NOMO-1 treated with dmso at 0.1 percent for 144 hours (cell line): ENCODE measurements around the gene SRGAP2B.
"Not testable (repeated sequence)": the region's sequence is repeated elsewhere in the genome, so short reads cannot be mapped to it uniquely, and the experiment has no call there.

Experiments
- DNase-seq: peaks from one replicate; lab custom pipeline; 2025; ENCODE audit not compliant: unreplicated experiment; lab: John Stamatoyannopoulos, UW

Gene SRGAP2B

GRCh38 chr1:144960929-144961488 is 134.1 kb downstream of the SRGAP2B start:
- DNase-seq, result not testable (repeated sequence)

GRCh38 chr1:144948390-144948789 is 146.7 kb downstream of the SRGAP2B start:
- DNase-seq, result not testable (repeated sequence)

DNA sequence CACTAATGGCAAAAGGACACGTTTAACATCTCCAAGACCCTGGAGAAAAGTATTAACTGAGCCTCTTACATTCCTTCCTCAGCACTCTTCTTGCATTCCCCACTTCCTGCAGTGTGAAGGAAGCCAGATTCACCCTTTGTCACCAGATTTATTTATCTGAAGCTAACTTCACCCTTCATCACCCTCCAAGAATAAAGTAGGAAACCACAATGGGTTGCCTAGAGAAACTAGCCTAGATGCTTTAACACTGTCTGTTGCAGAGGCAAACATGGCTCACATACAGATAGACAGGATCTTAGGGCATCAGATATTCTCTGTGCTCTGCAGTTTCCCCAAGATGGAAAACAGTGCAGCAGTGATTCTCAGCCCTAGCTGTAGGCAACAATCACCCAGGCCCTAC is 147.6 kb downstream of the SRGAP2B start:
- not testable (repeated sequence) for DNase-seq

DNA sequence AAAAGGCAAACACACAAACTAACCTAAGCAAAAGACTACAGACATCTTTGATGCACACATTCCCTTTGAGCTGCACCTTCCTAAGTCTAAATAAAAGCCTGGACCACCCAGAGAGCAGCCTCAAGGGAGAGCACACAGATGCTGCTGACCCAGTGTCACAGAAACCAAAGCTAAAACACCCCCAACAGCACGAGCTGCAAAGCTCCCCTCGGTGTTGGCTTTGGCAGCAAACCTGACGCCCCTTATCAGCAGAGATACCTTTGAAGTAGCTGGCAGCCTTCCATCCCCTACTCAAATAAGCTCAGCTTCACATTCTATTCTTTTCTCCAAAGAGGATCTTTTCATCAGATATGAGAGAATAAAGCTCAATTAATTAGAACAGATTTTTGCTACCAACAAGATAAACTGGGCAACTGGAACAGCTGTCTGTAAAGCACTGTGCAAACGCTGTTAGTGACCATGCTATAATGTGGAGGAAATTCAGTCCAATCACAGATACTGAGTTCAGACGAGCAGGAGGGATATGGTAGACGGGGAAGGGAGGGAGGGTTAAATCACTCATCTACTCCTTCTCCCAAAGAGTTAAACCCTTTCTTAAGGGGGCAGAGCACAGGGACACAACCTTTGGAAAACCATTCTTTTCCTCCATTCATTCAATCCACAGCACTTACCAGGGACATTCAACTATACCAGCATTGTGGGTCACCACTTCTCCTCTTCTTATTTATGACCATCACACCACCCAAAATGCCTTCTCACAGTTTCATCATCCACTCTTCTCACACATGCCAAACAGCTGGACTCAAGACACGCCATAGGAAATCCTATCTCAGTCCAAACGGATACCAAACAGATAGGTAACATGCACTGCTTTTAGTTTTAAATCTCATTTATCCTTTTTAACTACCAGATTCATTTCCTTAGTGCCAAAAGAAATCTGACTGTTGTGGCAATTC is 148.3 kb downstream of the SRGAP2B start:
- not testable (repeated sequence) for DNase-seq

DNA sequence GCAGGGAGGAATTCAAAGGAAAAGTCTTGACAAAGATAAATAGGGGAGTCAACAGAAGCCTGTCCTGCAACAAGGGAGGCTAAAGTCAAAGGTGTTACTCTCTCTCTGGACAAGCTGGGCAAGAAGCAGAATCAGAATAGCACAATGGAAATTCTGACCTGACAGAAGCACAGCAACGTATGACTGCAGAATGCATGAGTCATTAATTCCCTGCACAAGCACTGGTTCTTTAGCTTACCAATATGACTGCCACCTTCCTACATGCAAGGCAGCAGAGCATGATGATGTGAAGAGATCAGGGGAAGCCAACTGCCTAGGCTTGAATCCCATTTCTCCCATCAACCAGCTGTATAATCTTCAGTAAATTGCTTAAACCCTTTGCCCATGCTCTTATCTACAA is 153.4 kb downstream of the SRGAP2B start:
- DNase-seq, result not testable (repeated sequence)

GRCh38 chr1:144940054-144940453 is 155.1 kb downstream of the SRGAP2B start:
- not testable (repeated sequence) for DNase-seq

DNA sequence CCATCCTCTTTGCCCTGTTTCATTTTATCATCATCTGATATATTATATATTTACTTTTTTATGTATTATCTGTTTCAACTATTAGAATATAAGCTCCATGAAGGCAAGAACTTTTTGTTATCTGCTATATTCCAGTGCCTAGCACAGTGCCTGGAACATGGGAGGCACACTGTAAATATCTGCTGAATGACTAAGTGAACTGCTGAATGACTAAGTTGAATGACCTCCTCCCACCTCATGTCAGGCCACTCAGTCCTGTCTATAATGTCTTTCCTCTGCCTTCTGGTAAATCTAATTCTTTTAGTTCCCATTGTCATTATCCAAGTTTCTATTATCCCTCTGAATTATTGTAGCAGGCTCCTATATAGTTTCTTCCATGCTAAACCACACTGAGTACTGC is 156.5 kb downstream of the SRGAP2B start:
- DNase-seq, result not testable (repeated sequence)

- not testable (repeated sequence) for DNase-seq
Observed at GRCh38 chr1:144936186-144936732, 158.9 kb downstream of the SRGAP2B start.

- DNase-seq, result not testable (repeated sequence)
Observed at GRCh38 chr1:144935310-144935709, 159.8 kb downstream of the SRGAP2B start.

- not testable (repeated sequence) for DNase-seq
Observed at GRCh38 chr1:144933014-144933413, 162.1 kb downstream of the SRGAP2B start.

GRCh38 chr1:144932153-144932552 is 163.0 kb downstream of the SRGAP2B start:
- not testable (repeated sequence) for DNase-seq

GRCh38 chr1:144931553-144931952 is 163.6 kb downstream of the SRGAP2B start:
- DNase-seq, result not testable (repeated sequence)

GRCh38 chr1:144930085-144930777 is 164.9 kb downstream of the SRGAP2B start:
- not testable (repeated sequence) for DNase-seq

GRCh38 chr1:144927292-144927691 is 167.8 kb downstream of the SRGAP2B start:
- DNase-seq, result not testable (repeated sequence)

GRCh38 chr1:144923640-144924039 is 171.5 kb downstream of the SRGAP2B start:
- not testable (repeated sequence) for DNase-seq

GRCh38 chr1:144922785-144923184 is 172.3 kb downstream of the SRGAP2B start:
- DNase-seq, result not testable (repeated sequence)

- DNase-seq, result not testable (repeated sequence)
Observed at GRCh38 chr1:144919106-144919505, 176.0 kb downstream of the SRGAP2B start.

DNA sequence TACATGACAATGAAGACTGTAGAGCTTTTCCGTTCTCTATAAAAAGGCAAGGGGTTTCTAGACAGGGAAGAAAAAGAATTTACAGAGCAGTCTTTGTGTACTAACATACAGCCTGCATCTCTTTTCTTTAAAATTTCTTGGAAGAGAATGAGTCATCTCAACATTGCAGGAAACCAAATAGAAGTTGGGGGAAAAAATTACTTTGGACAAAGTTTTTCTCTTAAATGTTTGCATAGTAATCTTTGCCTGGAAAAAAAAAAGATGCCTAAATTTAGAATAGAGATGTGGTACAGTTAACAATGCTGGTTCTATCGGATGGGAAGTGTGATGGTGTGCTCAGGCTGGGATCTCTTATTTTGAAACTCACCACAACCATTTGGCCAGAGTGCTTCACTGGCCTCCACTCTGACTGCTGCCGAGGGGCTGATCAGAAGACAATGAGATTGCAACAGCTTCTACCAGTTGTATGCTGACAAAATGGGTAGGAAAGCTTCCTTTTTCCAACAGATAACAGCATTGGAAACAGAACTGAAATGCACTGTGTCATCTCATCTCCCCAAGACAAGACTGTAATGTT is 177.0 kb downstream of the SRGAP2B start:
- DNase-seq, result not testable (repeated sequence)

DNA sequence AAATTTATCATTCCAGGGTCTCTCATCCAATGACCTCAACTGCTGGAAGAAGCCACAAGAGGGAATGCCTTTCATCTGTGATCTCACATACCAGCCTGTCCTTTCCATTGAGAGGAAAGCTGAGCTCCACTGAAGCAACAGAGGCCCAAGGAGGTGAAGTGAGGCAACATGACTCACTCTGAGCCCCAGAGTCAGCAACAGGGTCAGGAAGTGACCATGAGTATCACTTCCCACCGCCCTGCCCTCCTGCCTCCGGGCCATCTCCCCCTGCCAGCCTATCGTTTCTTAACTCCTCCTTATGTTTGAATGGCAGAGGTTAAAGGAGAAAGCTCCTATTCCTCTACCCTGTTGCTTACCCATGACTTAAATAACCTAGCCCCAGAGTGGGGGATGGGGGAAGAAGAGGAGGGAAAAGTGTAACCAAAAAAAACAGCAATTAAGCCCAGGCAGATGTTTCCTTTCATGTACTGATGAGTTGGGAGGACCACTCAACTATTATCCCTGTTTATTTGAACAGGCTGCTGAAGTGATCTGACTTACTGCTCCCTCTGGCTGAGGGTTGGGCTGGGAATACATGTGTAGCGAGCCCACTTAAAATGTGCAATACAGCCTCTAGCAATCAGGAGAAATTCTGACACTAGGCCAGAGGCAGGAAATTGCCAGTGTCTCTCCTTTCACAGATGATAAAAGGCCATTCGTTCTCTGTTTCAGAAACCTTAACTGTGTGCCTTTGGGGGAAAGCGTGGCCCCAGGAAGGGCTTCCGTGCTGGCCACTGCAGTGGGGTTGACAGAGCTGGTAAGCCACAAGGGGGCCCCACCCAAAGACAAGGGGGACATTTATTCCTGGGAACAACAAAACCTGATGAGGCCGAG is 177.7 kb downstream of the SRGAP2B start:
- not testable (repeated sequence) for DNase-seq
